T47D (cell line): ENCODE data around the gene HS3ST3B1.

Source experiments
- DNase-seq, 2 experiments: peaks; one replicate each; pipeline versions ENCODE4 v3.0.0 to v3.0.0-alpha.2; 2011 to 2012; ENCODE audit warnings: low read depth in 1 of 2, low spot score in 1 of 2
- JUND ChIP-seq: IDR thresholded peaks from 2 replicates; pipeline ENCODE4 v1.6.1; 2012; ENCODE audit warnings: low read depth
- in situ Hi-C: cut with HindIII; loops from 2 replicates; pipeline ENCODE4 v1.10.0; 2016; ENCODE audit warnings: low sequenced_read_pairs, low pct_unique_long_range_greater_than_20kb

The HS3ST3B1 gene

DNA sequence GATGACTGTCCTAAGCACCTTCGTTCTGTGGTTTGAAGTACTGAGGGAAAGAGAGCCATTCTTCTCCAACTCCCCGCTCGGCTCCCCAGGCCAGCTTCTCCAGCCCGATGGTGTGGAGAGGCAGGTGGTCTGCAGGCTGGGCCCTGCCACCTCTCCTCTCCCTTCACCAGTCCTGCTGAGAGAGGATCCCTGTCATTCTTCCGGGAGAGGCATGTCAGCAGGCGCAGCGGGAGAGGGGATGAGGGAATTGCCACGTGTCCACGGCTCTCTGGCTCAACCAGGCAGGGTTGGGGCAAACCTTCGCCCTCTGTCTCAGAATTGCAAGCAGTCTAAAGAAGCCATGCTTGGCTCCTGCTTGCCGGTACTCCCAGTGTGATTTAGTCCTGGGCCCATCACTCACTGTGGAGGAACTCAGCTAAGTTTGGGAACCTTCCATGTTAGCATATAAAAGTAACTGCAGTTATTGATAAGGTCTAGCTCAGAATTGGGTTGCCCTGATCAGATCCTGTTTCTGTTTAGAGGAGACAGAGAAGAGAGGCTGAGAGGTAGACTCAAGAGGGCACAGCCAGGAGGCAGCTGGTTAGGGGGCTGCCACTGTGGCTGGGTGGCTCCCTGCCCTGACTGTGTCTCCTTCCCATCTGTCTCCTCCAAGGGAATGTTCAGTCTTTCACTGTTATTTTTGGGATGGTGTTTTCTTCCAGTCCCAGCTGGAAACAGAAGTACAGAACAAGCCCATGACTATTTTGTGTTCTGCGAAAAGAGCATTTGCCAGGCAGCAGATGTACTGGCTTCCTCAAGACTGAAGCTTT, 17.4 kb downstream of the HS3ST3B1 start:
- in situ Hi-C loops: no loop called here
- TF ChIP-seq JUND: no peak
- DNase-seq: no peak

DNA sequence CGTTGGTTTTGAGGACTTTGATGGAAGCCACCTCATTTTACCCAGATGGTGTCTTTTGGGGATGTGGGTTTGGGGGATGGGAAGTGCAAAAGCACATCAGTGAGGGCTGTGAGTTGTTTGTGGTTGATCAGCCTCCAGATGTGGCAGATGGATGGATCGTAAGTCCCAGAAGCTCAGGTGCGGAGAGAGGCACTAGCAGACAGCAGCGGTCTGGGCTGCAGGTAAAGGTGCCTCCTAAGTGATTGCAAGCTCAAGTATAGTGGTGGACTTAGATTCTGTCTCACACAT, 18.0 kb downstream of the HS3ST3B1 start:
- no peak for DNase-seq
- in situ Hi-C loops: no loop called here
- no peak for TF ChIP-seq JUND

DNA sequence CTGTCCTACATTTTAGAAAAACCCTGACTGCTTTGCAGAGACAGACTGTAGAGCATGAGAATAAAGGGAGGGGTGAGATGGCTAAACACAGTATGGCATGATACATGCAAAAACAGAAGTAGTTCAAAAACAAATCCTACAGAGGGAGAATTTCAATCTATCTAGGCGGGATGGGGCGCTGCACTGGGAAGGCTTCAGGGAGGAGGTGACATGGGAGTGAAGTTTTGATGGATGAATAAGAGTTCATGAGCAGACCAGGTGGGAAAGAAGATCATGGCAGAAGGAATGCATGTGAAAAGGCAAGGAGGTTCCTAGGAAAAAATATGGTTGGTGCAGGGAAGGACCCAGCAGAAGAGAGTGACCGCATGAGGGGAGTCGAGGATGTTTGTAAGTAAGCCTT, 19.2 kb downstream of the HS3ST3B1 start:
- TF ChIP-seq JUND: no peak
- in situ Hi-C loops: no loop called here
- no peak for DNase-seq

- in situ Hi-C loops: no loop called here
- DNase-seq: no peak
- no peak for TF ChIP-seq JUND
Observed at GRCh38 chr17:14320734-14321475, 20.0 kb downstream of the HS3ST3B1 start.

DNA sequence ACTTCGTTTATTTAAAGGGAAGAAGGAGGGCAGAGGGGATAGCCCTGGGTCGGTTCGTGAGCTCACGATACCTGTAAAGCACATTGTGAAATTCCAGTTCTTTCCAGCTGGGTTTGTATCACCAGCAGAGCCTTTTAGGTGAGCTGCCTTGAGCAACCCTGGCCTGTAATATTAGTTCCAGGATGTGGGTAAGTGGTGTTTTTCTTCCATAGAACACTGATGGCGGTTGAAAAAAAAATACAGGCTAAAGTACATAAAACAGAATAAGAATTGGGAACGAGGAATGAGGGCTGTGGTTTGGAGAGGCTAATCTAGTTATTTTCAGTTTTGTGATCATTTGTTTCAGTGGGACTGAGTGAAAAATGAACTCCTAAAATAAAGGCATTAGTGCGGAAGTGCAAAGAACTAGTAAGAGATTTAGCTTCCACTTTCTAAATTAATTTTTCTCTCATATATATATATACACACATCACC, 20.6 kb downstream of the HS3ST3B1 start:
- no peak for TF ChIP-seq JUND
- in situ Hi-C loops: no loop called here
- no peak for DNase-seq

DNA sequence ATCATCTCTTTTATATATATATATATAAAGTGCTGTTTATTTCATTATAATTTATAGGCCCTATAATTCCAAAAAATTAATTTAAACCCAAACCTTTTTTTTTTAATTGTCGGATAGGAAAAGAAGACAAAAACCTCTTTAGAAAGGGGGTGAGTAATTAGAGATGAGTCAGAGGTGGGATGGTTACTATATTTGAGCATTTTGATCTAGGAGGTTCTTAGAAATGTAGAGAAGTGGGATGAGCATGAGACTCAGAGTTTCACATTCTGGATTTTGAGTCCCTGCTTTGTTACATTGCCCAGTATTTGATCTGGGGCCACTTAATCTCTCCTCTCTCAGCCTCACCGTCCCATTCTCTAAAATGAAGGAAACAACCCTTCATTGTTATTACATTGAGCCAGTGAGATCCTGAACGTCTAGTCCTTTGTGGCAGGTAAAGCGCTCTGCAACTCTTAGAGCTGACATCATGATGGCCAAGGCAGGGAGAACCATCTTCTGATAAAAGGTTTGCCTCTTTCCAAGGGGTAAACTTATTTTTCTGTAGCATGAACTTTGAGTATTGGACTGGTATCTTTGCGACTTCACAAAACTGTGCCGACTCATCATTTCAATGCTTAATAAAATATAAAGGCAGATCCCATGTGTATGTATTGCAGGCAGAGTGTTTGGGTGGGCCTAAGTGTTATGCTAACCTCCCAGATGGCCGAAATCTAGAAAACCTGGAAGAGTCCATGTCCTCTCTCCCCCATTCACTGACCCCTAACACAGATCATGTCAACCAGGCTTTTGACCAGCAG, 21.3 kb downstream of the HS3ST3B1 start:
- TF ChIP-seq JUND: no peak
- in situ Hi-C loops: no loop called here

GRCh38 chr17:14323522-14323981, 22.7 kb downstream of the HS3ST3B1 start:
- in situ Hi-C loops: no loop called here
- no peak for TF ChIP-seq JUND
- DNase-seq: no peak

More for the DNA sequence above, 21.3 kb downstream of the HS3ST3B1 start:
- DNase-seq: no peak

DNA sequence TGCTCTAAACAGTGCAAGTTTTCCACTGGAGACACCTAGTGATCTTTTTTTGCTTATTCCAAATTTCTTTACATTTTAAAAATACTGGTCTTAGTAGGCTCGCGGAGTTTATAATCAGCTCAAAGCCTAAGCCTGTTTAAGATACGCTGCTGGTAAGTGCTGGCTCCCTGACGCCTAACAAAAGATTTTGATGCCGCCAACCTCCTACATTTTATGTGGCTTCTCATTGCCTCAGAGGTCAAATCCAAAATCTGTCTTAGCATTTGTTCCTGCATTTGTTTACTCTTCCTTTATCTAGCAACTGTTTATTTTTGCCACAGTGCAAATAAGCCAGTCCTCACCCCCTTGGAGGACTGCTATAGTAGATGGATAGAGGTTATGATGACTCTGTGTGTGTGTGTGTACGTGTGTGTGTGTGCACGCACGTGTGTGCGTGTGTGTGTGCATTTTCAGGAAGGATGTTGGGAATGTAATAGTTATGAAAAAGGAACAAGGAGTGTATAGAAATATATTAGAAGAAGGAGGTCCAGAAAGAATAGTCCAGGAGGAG, 24.8 kb downstream of the HS3ST3B1 start:
- no peak for DNase-seq
- in situ Hi-C loops: no loop called here
- TF ChIP-seq JUND: no peak

- in situ Hi-C loops: no loop called here
- TF ChIP-seq JUND: no peak
- no peak for DNase-seq
Observed at GRCh38 chr17:14329900-14330491, 29.1 kb downstream of the HS3ST3B1 start.

GRCh38 chr17:14330492-14330962, 29.6 kb downstream of the HS3ST3B1 start:
- in situ Hi-C loops: no loop called here
- peak in 1 of 2 experiments; percentile 13 for DNase-seq

GRCh38 chr17:14331225-14331981, 30.5 kb downstream of the HS3ST3B1 start:
- no peak for DNase-seq
- TF ChIP-seq JUND: no peak
- in situ Hi-C loops: no loop called here

More at GRCh38 chr17:14330492-14330962, 29.6 kb downstream of the HS3ST3B1 start:
- no peak for TF ChIP-seq JUND
